ENCODE measurements around the gene RAB3GAP2. TPM values are rescaled to one million over a fixed set of nuclear protein-coding genes. Genes with fewer than 3 reads are reported as not detected.
"Not testable (repeated sequence)": the region's sequence is repeated elsewhere in the genome, so short reads cannot be mapped to it uniquely, and the experiment has no call there.

Gene RAB3GAP2
- total RNA-seq, 1 donor from 2014 or later = 23.9 TPM

DNA sequence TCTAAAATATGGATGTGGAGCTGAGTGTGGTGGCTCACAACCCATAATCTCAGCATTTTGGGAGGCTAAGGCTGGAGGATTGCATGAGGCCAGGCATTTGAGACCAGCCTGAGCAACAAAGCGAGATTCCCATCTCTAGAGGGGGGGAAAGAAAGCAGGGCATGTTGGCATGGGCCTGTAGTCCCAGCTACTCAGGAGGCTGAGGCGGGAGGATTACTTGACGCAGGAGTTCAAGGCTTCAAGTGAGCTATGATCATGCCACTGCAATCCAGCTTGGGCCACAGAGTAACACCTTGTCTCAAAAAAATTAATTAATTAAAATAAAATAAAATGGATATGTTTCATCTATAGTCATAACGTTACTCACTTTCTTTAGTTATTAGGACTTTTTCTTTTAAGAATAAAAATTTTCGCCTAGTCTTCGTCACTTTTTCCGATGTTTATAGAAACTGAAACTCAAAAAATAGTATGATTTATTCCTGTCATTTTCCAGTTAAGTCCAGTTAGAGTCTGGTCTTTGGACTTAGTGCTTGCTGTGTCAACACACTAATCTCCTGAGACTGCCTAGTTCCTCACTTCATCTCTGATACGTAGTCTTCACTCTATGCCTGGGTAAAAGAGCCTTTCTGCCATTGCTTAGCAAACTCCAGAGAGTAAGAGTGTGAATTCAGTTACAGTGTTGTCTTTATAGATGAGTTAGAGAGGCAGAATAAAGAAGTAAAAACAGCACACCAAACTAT lies 150.3 kb downstream of the RAB3GAP2 start:
- DNase-seq (no peak), ATAC-seq (ENCODE audit: poor library complexity) (peak; percentile 62)
- intact Hi-C loops (cut with DNase I) = no loop called here

DNA sequence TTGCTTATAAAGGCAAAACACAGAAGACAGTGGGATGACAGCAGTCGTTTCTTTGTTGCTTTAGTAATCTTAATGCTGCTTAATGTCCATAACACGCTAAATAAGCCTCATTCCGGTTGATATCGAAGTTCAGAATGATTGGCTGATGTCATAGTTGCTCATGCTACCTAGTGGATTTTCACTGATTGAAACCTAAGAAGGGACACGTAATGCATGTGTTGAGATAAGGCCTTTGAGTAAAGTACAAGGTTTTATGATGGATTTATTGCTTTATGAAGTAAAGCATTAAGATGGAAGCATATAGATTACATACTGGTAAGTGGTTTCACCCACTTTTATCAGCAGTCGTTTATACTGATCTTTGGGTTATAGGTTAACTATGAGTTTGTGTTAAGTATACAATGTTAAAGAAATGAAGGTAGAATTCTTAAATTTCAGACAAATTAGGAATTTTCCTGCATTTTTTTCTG lies 153.2 kb downstream of the RAB3GAP2 start:
- no peak for DNase-seq
- intact Hi-C loops (cut with DNase I) = no loop called here
- ATAC-seq (ENCODE audit: poor library complexity) = no peak

DNA sequence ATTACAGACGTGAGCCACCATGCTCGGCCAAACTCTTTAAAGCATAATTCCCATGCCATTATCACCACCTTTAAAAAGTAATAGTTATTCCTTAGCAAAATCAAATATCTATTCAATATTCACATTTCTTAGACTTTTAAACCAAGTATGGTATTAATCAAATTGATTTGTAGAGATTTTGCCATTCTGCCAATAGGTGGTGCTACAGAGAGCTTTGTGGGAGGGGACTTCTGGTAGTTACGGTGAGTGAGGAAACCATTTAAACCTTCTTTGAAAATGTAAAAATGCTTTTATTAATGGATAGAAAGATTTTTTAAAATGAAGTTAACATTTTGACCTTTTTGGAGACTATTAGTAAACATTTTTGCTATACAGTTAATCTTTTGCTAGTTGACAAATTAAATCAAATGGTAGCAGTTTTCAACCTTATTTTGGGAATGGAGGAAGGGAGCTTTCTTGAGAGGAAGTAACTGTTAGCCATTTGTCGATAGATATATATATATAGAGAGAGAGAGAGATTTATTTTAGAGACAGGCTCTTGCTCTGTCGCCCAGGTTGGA lies 159.0 kb downstream of the RAB3GAP2 start:
- ATAC-seq (ENCODE audit: poor library complexity) (no peak), DNase-seq (no peak)
- intact Hi-C loops (cut with DNase I) = no loop called here

DNA sequence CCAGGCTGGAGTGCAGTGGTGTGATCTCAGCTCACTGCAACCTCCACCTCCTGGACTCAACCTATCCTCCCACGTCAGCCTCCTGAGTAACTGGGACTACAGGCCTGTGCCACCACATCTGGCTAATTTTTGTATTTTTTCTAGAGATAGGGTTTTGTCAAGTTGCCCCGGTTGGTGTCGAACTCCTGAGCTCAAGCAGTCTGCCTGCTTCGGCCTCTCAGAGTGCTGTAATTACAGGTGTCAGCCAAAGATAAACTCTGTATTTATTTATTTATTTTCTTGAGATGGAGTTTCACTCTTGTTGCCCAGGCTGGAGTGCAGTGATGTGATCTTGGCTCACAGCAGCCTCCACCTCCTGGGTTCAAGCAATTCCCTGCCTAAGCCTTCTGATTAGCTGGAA lies 159.7 kb downstream of the RAB3GAP2 start:
- ATAC-seq (ENCODE audit: poor library complexity); intact Hi-C loops (cut with DNase I); DNase-seq: not testable (repeated sequence)

DNA sequence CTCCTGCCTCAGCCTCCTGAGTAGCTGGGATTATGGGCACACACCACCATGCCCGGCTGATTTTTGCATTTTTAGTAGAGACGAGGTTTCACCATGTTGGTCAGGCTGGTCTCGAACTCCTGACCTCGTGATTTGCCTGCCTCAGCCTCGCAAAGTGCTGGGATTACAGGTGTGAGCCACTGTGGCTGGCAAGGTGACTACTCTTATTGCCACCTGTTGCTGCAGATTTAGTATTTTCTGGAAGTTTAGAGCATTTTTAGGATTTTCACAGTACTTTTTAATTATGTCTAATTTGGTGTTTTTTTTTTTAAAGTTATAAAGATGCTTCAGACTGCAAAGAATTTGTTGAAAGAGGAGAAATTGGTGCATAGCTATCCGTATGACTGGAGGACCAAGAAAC lies 161.8 kb downstream of the RAB3GAP2 start:
- ATAC-seq (ENCODE audit: poor library complexity); DNase-seq; intact Hi-C loops (cut with DNase I): not testable (repeated sequence)

DNA sequence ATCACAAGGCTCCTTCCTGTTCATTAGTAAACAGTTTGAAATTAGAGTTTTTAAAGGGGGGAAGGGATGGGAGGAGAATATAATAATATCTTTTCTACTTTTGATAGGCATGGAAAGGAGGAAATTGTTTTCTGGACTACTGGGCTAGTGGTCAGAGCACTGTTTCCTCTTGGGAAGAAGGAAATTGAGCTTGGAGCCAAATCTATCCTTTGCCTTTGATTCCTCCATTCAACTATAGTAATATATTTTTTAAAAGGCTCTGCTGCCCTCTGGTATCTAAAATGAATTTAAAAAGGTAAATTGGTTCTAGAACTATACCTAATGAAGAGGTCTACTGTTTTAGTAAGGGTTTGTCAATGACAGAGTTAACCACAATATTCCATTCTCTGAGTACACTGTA lies 172.4 kb downstream of the RAB3GAP2 start:
- intact Hi-C loops (cut with DNase I) = no loop called here
- DNase-seq = no peak
- no peak for ATAC-seq (ENCODE audit: poor library complexity)

Small RNAs within 50 kb of the gene (microRNA-seq; reads per million reads assigned to microRNA genes)
- not detected for gene MIR194-1
- gene MIR215 = not detected
- 211 reads per million, percentile 63 among the genes with 10 or more reads in this experiment for gene MIR664A

Other genes with a start within 250 kb of the RAB3GAP2 start
- 55.2 TPM for gene EPRS1, start 225.9 kb downstream of the RAB3GAP2 start, total RNA-seq
- gene BPNT1, start 182.7 kb downstream of the RAB3GAP2 start, total RNA-seq = 19.9 TPM
- gene IARS2, start 178.3 kb downstream of the RAB3GAP2 start, total RNA-seq = 82.4 TPM